NCI-H187 treated with DMSO at 0.1 percent for 48 hours (cell line): ENCODE data around the gene RAB26.
"Not testable (repeated sequence)": the region's sequence is repeated elsewhere in the genome, so short reads cannot be mapped to it uniquely, and the experiment has no call there.

ENCODE experiments used
- DNase-seq: peaks from one replicate; lab custom pipeline; 2025; lab: John Stamatoyannopoulos, UW

RAB26 gene

DNA sequence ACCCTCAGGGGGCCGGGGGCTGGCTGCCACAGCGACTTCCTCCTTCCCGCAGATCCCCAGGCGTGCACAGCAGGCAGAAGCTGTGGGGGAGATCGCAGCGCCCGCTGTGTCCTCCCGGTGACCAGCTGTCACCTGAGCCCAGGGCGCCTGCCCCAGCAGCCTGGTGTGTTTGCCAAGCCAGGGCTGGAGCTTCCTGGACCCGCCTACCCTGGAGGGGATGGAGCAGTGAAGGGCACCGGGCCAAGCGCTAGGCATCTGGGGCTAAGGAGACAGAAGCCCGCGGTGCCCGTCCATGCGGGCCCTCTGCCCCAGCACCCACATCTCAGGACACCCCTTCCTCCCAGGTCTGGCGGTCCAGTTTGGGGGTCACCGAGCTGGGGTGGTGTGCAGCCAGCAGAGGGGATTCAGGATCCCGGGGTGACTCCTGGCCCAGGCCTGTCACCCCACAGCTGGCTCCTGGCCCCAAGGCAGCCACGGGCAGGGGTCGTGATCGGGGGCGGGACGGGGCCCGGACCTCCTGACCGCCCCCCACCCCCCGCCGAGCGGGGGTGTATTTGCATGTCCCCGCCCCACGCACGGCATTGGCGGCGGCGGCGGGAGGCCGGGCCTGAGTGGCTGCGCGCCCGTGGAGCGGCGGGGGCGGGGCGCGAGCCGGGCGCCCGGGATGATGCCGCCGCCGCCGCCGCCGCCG is at the start of gene RAB26:
TSS of gene RAB26 (plus strand) at position 645 of the 691 bp plus-strand sequence. CDS start 159 bp downstream, outside the sequence.
- DNase-seq = peak; percentile 46

GRCh38 chr16:2101581-2101980 is 46.8 kb upstream of the RAB26 start:
- DNase-seq = not testable (repeated sequence)

- DNase-seq = no peak
Measured at GRCh38 chr16:2102471-2102870, 46.0 kb upstream of the RAB26 start.

GRCh38 chr16:2104464-2104863 is 44.0 kb upstream of the RAB26 start:
- DNase-seq = not testable (repeated sequence)

DNA sequence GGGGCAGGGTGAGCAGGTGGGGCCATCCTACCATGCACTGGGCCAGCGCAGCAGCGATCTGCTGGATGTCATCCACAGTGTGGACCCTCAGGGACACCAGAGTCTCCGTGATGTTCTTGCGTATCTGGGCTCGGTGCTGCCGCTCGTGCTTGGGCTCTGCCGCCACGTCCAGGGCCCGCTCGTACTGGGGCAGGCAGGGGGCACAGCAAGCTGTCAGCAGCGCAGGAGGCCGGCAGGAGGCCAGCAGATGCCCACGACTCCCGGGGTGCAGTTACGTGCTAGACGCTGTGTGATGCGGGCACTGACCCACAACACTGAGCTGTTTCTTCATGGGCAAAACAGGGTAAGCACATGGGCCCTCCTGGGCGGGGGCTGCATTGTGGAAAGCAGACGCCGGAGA is 43.1 kb upstream of the RAB26 start:
- not testable (repeated sequence) for DNase-seq

DNA sequence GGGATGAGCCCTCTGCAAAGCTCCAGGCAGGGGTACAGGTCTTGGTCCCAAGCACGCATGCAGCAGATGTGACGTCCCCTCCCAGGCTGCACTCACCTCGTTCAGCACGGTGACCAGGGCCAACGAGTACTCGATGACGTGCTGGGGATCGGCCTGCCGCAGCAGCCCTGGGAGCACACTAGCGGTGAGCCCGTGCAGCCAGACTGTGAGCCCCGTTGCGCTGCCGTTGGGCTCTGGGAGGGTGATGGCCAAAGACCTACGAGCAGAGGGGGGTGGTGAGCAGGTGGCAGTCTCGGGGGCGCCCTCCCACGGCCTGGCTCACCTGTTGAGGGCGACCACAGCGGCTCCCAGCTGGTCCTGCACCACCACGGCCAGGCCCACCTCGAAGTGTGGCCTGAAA is 42.7 kb upstream of the RAB26 start:
- DNase-seq = not testable (repeated sequence)

DNA sequence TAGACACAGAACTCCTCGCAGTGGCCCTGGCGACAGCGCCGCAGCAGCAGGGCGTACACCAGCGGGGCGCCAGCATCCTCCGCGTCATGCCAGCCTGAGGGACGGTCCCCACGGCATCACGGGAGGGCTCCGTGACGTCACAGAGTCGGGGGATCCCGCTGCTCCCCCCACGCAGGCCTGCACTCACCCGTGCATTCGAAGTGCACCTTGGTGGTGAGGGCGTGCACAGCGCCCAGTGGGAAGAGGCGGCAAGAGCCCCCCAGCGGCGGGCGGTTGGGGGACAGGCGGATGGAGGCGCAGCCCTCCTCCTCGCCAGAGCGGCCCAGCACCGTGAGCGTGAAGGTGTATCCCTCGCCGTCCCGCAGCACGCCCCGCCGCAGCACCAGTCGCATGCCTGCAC is 42.2 kb upstream of the RAB26 start:
- DNase-seq = not testable (repeated sequence)

GRCh38 chr16:2107121-2107790 is 41.2 kb upstream of the RAB26 start:
- not testable (repeated sequence) for DNase-seq

GRCh38 chr16:2107791-2108125 is 40.7 kb upstream of the RAB26 start:
- DNase-seq = not testable (repeated sequence)

GRCh38 chr16:2108446-2109270 is 39.8 kb upstream of the RAB26 start:
- not testable (repeated sequence) for DNase-seq

DNA sequence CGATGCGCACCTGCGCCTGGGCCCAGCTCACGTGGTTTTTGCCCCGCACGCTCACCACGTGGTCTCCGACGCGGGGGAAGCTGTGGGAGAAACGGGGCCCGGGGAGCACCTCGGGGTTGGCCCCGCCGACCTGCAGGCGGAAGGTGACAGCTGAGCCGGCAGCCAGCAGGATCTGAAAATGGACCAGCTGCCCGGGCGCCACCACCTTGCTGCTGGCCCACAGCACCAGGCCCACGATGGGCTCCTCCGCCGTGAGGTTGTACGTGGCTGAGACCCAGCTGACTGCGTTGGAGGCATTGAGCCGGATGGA is 39.2 kb upstream of the RAB26 start:
- DNase-seq = not testable (repeated sequence)

DNA sequence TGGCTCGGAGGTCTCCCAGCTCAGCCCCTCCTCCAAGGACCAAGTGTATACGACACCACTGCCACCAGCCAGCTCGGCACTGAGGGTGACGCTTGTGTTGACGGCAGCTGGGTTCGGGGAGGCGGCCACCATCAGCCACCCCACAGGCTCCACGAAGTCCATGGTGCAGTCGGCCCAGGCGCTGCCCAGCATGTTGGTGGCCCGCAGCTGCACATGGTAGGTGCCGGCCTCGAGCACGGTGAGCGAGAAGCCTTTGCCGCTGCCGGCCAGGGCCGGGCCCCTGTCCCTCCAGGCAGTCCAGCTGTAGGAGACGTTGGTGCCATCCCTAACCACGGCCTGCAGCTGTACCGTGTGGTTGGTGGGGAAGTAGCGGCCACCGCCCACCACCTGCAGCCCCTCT is 38.6 kb upstream of the RAB26 start:
- not testable (repeated sequence) for DNase-seq

- DNase-seq = not testable (repeated sequence)
Measured at GRCh38 chr16:2110332-2111008, 38.0 kb upstream of the RAB26 start.

- DNase-seq = not testable (repeated sequence)
Measured at GRCh38 chr16:2111009-2111353, 37.4 kb upstream of the RAB26 start.

DNA sequence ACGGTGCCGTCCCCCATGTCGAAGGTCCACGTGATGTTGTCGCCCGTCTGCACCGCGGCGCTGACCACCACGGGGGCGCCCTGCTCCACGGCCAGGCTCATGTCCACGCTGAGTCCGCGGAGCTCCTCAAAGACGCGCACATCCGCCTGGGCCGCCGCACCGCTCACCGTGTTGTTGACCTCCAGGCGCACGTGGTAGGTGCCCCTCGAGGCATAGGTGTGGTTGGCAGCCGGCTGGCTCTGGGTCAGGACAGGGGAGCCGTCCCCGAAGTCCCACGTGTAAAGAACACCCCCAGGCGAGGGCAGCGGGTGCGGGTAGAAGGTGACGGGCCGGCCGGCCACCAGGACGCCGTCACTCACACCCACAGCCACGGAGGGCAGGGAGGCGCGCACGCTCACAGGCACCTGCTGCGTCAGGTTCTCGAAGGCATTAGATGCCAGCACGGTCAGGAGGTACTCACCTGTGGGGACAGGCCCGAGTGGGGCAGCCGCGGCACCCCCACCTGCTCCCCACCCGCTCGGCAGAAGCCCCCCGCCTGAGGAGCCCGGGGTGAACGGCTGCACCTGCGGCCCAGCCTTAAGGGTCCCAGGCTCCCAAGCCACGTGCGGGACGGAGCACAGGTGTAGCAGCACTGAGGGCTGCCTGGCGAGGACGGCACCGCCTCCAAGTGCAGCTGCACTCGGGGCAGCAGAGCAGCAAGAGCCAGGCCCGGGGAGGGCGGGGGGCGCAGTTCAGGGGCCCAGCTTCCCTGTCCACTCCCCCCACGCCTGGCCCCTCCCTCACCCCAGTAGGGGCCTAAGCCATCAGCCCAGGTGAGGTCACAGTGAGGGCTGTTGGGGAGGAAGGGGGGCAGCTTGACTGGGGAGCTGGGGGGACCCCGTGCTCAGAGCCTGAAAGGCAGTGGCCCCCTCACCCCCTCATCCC is 36.8 kb upstream of the RAB26 start:
- not testable (repeated sequence) for DNase-seq

- DNase-seq = not testable (repeated sequence)
Measured at GRCh38 chr16:2112539-2113106, 35.8 kb upstream of the RAB26 start.

DNA sequence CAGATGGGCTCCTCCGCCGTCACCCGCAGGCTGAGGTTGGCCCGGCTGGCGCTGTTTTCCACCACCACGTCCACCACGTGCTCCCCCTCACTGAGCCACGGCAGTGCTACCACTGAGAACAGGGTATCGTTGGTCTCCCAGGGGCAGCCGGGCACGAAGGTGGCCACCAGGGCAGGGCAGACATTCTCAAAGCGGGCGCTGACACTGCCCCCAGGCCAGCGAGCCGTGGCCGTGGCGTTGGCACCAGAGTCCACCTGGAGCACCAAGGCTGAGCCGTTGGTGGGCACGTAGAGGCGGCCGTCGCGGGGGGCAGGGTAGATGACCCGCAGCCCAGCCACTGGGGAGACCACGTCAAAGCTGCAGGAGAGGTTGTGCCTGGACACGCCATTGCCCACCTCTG is 34.2 kb upstream of the RAB26 start:
- DNase-seq = not testable (repeated sequence)

DNA sequence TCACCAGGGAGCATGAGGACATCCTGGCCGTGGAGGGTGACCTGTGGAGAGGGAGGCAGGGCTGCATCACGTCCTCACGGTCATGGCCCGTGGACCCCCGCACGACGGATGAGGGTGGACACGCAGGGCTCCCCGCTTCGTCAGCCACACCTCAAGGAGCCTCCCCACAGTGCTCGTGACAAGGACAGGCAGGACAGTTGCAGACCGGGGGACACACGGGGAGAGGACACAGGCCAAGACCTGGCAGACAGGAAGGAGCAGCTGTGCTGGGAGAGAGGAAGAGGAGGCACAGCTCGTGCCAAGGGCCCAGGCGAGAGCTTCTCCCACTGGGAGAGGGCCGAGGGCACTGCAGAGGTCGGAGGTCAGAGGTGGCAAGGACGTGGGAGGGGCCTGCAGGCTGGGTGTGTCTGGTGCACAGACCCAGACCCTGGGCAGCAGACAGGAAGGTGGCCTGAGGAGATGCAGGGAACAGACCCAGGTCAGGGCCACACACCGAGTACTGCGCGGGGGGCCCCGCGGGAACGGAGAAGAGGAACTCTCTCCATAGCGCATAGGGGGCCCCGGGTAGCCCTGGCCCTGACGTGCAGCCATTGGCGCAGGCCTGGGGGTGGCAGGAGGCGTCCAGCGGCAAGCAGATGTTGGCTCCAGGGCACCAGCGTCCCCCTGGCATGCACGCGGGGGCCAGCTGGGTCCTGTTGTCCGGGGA is 33.4 kb upstream of the RAB26 start:
- DNase-seq = not testable (repeated sequence)

DNA sequence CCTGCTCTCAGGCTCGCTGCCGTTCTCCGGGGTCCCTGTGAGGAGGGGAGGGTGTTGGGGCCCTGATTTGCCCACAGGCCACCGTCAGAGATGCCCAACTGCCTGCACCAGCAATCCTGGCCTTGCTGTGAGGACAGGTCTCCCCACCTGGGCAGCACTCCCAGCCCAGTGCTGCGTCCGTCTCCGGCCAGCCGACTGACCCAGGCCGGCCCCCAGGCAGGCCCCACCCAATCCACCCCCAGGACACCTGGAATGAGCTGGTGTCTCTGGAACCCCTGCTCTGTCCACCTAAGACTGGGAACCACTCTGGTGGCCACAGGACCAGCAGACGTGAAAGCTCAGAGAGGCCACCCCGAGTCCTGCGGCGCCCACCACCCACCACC is 32.8 kb upstream of the RAB26 start:
- DNase-seq = no peak

GRCh38 chr16:2116428-2116827 is 32.0 kb upstream of the RAB26 start:
- DNase-seq = not testable (repeated sequence)
